Measurements from ENCODE around the gene TFB1M. TPM values are rescaled to one million over a fixed set of nuclear protein-coding genes. Genes with fewer than 3 reads are reported as not detected.

TFB1M gene
- total RNA-seq, 1 experiment from 2014 or later, result 15.6 TPM

Other genes starting within 250 kb of the TFB1M start
- not detected in 2 replicates for gene CLDN20, start 50.5 kb downstream of the TFB1M start, total RNA-seq (2014; rRNA removed; shearing (Covaris generic))
- not detected in 2 replicates for gene NOX3, start 141.4 kb upstream of the TFB1M start, total RNA-seq (2014; rRNA removed; shearing (Covaris generic))

All from H4 (cell line).